Neural crest cell (in vitro differentiated cells): Measurements from ENCODE around the gene TRIM67. TPM values are rescaled to one million over a fixed set of nuclear protein-coding genes. Genes with fewer than 3 reads are reported as not detected.

Experiments
- DNase-seq: peaks from one replicate; pipeline ENCODE4 v3.0.0; 2021; ENCODE audit warnings: low read depth, mixed read lengths, low spot score
- H3K27ac Mint-ChIP-seq: one replicate; pipeline ENCODE4 v1.8.0; 2021; ENCODE audit warnings: mild to moderate bottlenecking, mixed read lengths; ENCODE audit not compliant: unreplicated experiment
- H3K27me3 Mint-ChIP-seq: 2 replicates; pipeline ENCODE4 v1.8.0; 2021; ENCODE audit warnings: low read depth, mild to moderate bottlenecking, mixed read lengths
- H3K36me3 Mint-ChIP-seq: 2 replicates; pipeline ENCODE4 v1.8.0; 2021; ENCODE audit warnings: low read depth, mild to moderate bottlenecking, mixed read lengths
- H3K4me1 Mint-ChIP-seq: 2 replicates; pipeline ENCODE4 v1.8.0; 2021; ENCODE audit warnings: mixed read lengths
- H3K4me3 Mint-ChIP-seq: one replicate; pipeline ENCODE4 v1.8.0; 2021; ENCODE audit warnings: mild to moderate bottlenecking, mixed read lengths
- H3K9me3 Mint-ChIP-seq: 2 replicates; pipeline ENCODE4 v1.8.0; 2021; ENCODE audit warnings: mixed read lengths
- long read RNA-seq: library from polyadenylated mRNA; unstranded; transcript quantifications from one replicate; pipeline ENCODE4 v2.0.0, GENCODE V29; 2020
- total RNA-seq: library from RNA; stranded (reverse); gene quantifications from 2 replicates; pipeline ENCODE4 v1.2.1, GENCODE V29; 2021
- TF ChIP-seq, protein P1 (sequence below): fragments of 200-600 bp; sonication (generic); conservative IDR thresholded peaks from 2 replicates; pipeline ENCODE4 v1.5.0; 2021; ENCODE audit warnings: antibody characterized with exemption, mild to moderate bottlenecking

The TRIM67 gene
- total RNA-seq: 1.6 and 1.9 TPM in 2 replicates
- long read RNA-seq: 0 reads

DNA sequence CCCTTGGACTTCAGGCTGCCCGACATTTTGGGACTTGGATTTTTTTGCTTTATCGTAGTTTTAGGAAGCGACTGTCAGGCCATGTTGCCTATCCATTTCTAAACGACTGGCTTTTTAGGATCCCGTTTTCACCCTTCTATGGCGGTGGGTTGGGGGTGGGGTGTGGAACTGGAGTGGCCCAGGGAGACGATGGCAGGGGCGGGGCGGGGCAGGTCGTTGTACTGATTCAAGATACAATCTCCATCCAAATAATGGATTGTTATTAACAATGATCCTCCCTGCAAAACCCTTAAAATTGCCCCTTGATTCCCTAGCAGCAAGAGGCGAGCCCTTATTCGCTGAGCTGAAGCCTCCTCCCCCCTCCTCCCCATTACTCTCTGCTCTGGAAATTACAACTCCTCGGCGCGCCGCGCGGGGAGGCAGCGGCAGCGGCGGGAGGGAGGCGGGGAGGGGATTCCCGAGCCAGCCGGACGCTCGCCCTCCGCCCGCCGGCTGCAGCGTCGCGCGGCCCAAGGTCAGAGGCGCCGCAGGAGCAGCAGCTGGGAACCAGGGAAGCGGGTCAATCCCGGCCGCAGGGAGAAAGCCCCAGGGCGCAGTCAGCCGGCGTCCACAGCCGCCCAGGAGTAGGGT lies at the start of gene TRIM67:
Gene TRIM67 (plus strand): TSS at position 392 of the 630 bp plus-strand sequence. CDS start 912 bp downstream, outside the sequence.
- Mint-ChIP-seq H3K4me3 (peak within 1 kb of the TSS; percentile 86), H3K4me1 (peaks cover 5% of the 10 kb centered on the region), H3K9me3 (no peaks in the 10 kb centered on the region), H3K36me3 (no peaks in the 10 kb centered on the region), H3K27me3 (peaks cover 87% of the 10 kb centered on the region), H3K27ac (no peak within 1 kb of the TSS)
- DNase-seq: peak; percentile 51
- TF ChIP-seq, protein P1, sequence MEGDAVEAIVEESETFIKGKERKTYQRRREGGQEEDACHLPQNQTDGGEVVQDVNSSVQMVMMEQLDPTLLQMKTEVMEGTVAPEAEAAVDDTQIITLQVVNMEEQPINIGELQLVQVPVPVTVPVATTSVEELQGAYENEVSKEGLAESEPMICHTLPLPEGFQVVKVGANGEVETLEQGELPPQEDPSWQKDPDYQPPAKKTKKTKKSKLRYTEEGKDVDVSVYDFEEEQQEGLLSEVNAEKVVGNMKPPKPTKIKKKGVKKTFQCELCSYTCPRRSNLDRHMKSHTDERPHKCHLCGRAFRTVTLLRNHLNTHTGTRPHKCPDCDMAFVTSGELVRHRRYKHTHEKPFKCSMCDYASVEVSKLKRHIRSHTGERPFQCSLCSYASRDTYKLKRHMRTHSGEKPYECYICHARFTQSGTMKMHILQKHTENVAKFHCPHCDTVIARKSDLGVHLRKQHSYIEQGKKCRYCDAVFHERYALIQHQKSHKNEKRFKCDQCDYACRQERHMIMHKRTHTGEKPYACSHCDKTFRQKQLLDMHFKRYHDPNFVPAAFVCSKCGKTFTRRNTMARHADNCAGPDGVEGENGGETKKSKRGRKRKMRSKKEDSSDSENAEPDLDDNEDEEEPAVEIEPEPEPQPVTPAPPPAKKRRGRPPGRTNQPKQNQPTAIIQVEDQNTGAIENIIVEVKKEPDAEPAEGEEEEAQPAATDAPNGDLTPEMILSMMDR: no peak

DNA sequence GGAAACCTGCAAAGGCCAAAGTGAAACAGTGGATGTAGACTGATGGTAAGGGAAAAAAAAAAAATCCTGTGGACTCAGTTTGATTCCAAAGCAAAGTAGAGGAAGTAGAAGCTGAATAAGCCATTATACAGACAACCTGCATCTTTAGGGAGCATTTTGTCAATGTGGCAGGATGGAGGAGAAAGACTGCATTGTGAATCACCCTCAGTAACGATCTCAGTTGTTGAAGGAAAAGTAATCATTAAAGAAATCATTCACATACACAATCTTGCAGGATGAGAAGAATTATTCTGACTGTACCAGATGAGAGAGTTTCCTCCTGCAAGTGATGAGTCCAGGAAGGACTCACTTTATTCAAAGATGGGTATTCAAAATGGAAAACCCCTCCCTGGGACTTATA lies 45.1 kb upstream of the TRIM67 start:
- peaks cover 6% of the 10 kb centered on the region for H3K9me3 Mint-ChIP-seq
- peaks cover 3% of the 10 kb centered on the region for H3K36me3 Mint-ChIP-seq
- DNase-seq: no peak
- peaks cover 10% of the 10 kb centered on the region for H3K4me1 Mint-ChIP-seq
- no peak overlapping the region for H3K4me3 Mint-ChIP-seq
- TF ChIP-seq, protein P1: no peak
- H3K27me3 Mint-ChIP-seq: peaks cover 24% of the 10 kb centered on the region
- H3K27ac Mint-ChIP-seq: no peak overlapping the region

DNA sequence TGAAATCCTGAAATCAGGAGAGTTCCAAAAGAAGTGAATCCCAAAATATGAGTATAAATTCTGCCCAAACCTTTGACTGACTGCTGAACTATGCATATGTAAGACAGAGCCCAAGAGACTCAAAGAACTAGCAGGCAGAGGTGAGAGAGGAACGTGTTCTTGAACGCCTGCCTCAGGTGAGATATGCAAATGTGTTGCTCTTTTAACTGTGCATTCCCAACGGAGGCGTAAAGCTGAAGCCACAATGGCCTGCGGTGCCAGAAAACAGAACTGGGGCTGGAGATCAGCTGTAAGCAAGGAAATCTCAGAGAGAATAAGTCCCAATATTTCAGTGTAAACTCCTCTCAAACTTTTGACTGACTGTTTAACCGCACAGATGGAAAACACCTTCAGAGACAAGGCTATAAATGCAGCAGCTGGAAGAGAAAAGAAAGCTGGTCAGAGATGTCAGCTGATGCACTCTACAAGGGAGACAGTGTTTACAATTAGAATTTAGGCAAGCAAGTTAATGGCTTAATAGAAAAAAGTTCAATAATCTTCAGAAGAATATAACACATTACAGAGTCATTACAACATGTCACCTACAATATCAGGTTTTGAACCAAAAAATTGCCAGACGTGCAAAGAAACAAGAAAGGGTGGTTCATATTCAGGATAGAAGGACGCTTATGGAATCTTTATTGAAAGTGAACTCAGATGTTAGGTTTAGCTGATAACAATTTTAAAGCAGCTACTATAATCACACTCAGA lies 43.0 kb upstream of the TRIM67 start:
- H3K4me1 Mint-ChIP-seq: peaks cover 11% of the 10 kb centered on the region
- TF ChIP-seq, protein P1: no peak
- H3K9me3 Mint-ChIP-seq: peaks cover 3% of the 10 kb centered on the region
- H3K27me3 Mint-ChIP-seq: peaks cover 18% of the 10 kb centered on the region
- peaks cover 3% of the 10 kb centered on the region for H3K36me3 Mint-ChIP-seq
- DNase-seq: no peak
- H3K4me3 Mint-ChIP-seq: no peak overlapping the region
- no peak overlapping the region for H3K27ac Mint-ChIP-seq

DNA sequence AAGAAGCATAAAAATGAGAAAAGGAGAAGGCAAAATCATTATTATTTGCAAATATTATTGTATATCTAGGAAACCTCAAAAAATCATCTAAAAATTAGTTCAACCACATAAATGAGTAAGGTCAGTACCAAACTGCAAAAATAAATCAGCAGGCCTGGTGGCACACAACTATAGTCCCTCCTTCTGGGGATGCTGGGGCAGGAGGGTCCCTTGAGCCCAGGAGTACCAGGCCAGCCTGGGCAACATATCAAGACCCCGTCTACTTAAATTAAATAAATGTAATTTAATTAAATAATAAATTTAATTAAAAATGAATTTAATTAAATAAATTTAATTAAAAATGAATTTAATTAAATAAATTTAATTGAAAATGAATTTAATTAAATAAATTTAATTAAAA lies 40.3 kb upstream of the TRIM67 start:
- DNase-seq: no peak
- peaks cover 3% of the 10 kb centered on the region for H3K9me3 Mint-ChIP-seq
- H3K36me3 Mint-ChIP-seq: peaks cover 3% of the 10 kb centered on the region
- no peak overlapping the region for H3K27ac Mint-ChIP-seq
- H3K27me3 Mint-ChIP-seq: peaks cover 15% of the 10 kb centered on the region
- TF ChIP-seq, protein P1: no peak
- peaks cover 20% of the 10 kb centered on the region for H3K4me1 Mint-ChIP-seq
- peak overlapping the region; percentile 1 for H3K4me3 Mint-ChIP-seq

DNA sequence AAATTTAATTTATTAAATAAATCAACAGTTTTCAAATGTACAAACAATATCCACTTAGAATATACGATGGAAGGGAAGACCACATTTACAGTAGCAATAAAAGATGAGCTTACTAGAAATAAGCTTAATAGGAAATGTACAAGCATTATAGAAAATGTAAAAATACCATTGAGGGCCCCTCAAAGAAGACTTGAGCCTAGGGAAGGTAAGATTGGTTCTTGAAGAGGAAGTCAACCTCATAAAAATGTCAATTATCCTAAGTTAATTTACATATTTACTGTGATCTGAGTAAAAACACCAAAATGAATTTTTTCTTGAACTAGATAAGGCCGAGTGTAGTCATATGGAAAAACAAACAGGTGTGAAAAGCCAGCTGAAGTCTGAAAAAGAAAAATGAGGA lies 39.7 kb upstream of the TRIM67 start:
- Mint-ChIP-seq H3K27ac (no peak overlapping the region), H3K27me3 (peaks cover 15% of the 10 kb centered on the region), H3K36me3 (peaks cover 3% of the 10 kb centered on the region)

More for the DNA sequence above, 39.7 kb upstream of the TRIM67 start:
- DNase-seq: no peak
- no peak overlapping the region for H3K4me3 Mint-ChIP-seq
- H3K9me3 Mint-ChIP-seq: peaks cover 6% of the 10 kb centered on the region
- H3K4me1 Mint-ChIP-seq: peaks cover 16% of the 10 kb centered on the region
- TF ChIP-seq, protein P1: no peak
